IMR-90 (cell line): ENCODE measurements around the gene AKAP13.

Experiments
- MAFK ChIP-seq: IDR thresholded peaks from 2 replicates; pipeline ENCODE4 v1.6.1; 2012; ENCODE audit warnings: low read depth, low read length, improper control_type of control experiment
- NFE2L2 ChIP-seq: fragments of 150-350 bp; IDR thresholded peaks from 2 replicates; pipeline ENCODE4 v1.6.1; 2016; ENCODE audit warnings: low read depth, mild to moderate bottlenecking, low read length
- POLR2A ChIP-seq: IDR thresholded peaks from 2 replicates; pipeline ENCODE4 v1.6.1; 2012; ENCODE audit warnings: mild to moderate bottlenecking, low read depth, low read length
- RAD21 ChIP-seq: IDR thresholded peaks from 2 replicates; pipeline ENCODE4 v1.6.1; 2012; ENCODE audit warnings: low read length, improper control_type of control experiment
- RCOR1 ChIP-seq: IDR thresholded peaks from 2 replicates; pipeline ENCODE4 v1.6.1; 2012; ENCODE audit warnings: mild to moderate bottlenecking, low read length, improper control_type of control experiment; ENCODE audit not compliant: insufficient replicate concordance
- RFX5 ChIP-seq: IDR thresholded peaks from 2 replicates; pipeline ENCODE4 v1.8.0; 2012; ENCODE audit warnings: low read depth, mild to moderate bottlenecking, low read length, moderate library complexity
- SMC3 ChIP-seq: fragments of 150-350 bp; IDR thresholded peaks from 2 replicates; pipeline ENCODE4 v1.6.1; 2016; ENCODE audit warnings: low read depth, mild to moderate bottlenecking, antibody characterized with exemption, low read length, moderate library complexity
- TF ChIP-seq, protein P1 (sequence below): conservative IDR thresholded peaks from 2 replicates; pipeline ENCODE4 v1.5.1; 2012; ENCODE audit warnings: mild to moderate bottlenecking, low read depth, low read length, improper control_type of control experiment
- TF ChIP-seq, protein P2 (sequence below): fragments of 150-350 bp; IDR thresholded peaks from 2 replicates; pipeline ENCODE4 v1.6.1; 2016; ENCODE audit warnings: low read depth, mild to moderate bottlenecking, low read length, moderate library complexity, borderline replicate concordance
- TF ChIP-seq, protein P3 (sequence below): fragments of 150-350 bp; IDR thresholded peaks from 2 replicates; pipeline ENCODE4 v1.6.1; 2017; ENCODE audit warnings: mild to moderate bottlenecking, antibody characterized with exemption, low read length, low read depth

DNA sequence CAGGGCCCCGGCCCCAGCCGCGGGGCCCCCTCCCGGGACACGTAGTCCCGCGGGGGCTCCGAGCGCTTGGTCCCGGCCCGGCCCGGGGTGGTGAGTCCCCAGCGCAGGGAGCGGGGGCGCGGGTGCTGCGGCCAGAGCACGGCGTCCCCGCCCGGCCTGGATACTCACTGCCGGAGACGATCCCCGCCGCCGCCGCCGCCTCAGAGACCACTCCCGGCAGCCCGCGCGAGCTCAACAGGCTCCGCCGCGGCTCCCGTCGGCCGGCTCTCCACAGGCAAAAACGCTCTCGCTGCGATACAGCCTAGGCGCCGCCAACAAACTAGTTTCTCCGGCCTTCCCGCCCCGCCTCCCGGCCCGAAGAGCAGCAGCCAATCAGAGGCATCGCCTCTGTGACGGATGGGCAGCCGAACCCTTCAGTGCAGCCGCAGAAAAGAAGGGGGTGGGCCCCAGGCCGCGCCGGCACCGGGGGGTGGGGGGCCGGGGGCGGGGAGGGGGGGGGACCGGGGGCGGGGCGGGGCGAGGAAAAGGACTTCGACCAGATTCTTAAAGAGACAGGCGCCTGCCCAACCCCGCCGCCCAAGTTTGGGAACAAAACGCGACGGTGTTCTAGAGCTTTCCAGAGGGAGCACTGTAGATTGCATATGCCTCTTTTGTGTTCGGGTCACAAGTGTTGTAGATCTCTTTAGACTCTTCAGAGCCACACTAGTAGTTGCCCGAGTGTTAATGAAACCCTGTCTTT is 414.4 kb downstream of the AKAP13 start, which contains the start of gene KLHL25:
- TF ChIP-seq, protein P1, sequence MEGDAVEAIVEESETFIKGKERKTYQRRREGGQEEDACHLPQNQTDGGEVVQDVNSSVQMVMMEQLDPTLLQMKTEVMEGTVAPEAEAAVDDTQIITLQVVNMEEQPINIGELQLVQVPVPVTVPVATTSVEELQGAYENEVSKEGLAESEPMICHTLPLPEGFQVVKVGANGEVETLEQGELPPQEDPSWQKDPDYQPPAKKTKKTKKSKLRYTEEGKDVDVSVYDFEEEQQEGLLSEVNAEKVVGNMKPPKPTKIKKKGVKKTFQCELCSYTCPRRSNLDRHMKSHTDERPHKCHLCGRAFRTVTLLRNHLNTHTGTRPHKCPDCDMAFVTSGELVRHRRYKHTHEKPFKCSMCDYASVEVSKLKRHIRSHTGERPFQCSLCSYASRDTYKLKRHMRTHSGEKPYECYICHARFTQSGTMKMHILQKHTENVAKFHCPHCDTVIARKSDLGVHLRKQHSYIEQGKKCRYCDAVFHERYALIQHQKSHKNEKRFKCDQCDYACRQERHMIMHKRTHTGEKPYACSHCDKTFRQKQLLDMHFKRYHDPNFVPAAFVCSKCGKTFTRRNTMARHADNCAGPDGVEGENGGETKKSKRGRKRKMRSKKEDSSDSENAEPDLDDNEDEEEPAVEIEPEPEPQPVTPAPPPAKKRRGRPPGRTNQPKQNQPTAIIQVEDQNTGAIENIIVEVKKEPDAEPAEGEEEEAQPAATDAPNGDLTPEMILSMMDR = no peak
- no peak for TF ChIP-seq RCOR1
- TF ChIP-seq NFE2L2 = no peak
- no peak for TF ChIP-seq MAFK
- TF ChIP-seq POLR2A = peak; percentile 75
- TF ChIP-seq SMC3 = no peak
- TF ChIP-seq, protein P2, sequence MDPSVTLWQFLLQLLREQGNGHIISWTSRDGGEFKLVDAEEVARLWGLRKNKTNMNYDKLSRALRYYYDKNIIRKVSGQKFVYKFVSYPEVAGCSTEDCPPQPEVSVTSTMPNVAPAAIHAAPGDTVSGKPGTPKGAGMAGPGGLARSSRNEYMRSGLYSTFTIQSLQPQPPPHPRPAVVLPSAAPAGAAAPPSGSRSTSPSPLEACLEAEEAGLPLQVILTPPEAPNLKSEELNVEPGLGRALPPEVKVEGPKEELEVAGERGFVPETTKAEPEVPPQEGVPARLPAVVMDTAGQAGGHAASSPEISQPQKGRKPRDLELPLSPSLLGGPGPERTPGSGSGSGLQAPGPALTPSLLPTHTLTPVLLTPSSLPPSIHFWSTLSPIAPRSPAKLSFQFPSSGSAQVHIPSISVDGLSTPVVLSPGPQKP = no peak
- no peak for TF ChIP-seq RAD21
- no peak for TF ChIP-seq RFX5
- TF ChIP-seq, protein P3, sequence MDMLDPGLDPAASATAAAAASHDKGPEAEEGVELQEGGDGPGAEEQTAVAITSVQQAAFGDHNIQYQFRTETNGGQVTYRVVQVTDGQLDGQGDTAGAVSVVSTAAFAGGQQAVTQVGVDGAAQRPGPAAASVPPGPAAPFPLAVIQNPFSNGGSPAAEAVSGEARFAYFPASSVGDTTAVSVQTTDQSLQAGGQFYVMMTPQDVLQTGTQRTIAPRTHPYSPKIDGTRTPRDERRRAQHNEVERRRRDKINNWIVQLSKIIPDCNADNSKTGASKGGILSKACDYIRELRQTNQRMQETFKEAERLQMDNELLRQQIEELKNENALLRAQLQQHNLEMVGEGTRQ = no peak
